Astrocyte (in vitro differentiated cells and primary cell): ENCODE results near the gene OR7A17.

ENCODE experiments used
- EZH2 ChIP-seq: IDR thresholded peaks from 2 replicates; pipeline ENCODE4 v1.6.1; 2012; ENCODE audit warnings: mild to moderate bottlenecking, low read length, inconsistent platforms; ENCODE audit not compliant: insufficient read depth
- TF ChIP-seq, protein P1 (sequence below): IDR thresholded peaks from 2 replicates; pipeline ENCODE4 v1.5.1; 2011; ENCODE audit warnings: low read depth, mild to moderate bottlenecking, inconsistent platforms, low read length, moderate library complexity; ENCODE audit not compliant: insufficient read depth

DNA sequence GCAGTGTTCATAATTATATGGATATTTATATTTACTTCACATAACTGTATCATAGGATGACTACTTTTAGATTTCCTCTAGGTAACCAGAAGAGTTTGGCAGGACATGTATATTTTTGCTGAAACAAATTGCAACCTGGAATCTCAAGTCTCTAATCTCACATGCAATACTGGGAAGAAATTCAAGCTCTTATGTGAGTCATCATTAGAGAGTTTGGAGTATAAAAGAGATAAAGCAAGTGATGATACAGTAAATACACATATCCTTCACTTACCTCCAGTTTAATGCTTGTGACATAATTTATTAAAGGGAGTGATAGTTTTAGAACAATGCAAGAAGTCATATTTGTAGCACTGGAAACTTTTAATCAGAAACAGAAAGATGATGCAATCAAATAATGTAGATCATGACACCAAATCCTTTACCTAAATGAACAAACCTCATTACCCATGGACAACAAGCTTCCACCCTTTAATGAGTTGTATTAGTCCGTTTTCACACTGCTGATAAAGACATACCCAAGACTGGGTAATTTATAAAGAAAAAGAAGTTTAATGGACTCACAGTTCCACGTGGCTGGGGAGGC lies 15.8 kb upstream of the OR7A17 start:
- no peak for TF ChIP-seq EZH2
- TF ChIP-seq, protein P1, sequence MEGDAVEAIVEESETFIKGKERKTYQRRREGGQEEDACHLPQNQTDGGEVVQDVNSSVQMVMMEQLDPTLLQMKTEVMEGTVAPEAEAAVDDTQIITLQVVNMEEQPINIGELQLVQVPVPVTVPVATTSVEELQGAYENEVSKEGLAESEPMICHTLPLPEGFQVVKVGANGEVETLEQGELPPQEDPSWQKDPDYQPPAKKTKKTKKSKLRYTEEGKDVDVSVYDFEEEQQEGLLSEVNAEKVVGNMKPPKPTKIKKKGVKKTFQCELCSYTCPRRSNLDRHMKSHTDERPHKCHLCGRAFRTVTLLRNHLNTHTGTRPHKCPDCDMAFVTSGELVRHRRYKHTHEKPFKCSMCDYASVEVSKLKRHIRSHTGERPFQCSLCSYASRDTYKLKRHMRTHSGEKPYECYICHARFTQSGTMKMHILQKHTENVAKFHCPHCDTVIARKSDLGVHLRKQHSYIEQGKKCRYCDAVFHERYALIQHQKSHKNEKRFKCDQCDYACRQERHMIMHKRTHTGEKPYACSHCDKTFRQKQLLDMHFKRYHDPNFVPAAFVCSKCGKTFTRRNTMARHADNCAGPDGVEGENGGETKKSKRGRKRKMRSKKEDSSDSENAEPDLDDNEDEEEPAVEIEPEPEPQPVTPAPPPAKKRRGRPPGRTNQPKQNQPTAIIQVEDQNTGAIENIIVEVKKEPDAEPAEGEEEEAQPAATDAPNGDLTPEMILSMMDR, result no peak
